NCI-H226 (cell line): ENCODE measurements around the gene TMEM108.

Experiments
- DNase-seq: peaks from one replicate; pipeline ENCODE4 v3.0.0-alpha.2; 2015

TMEM108 gene

DNA sequence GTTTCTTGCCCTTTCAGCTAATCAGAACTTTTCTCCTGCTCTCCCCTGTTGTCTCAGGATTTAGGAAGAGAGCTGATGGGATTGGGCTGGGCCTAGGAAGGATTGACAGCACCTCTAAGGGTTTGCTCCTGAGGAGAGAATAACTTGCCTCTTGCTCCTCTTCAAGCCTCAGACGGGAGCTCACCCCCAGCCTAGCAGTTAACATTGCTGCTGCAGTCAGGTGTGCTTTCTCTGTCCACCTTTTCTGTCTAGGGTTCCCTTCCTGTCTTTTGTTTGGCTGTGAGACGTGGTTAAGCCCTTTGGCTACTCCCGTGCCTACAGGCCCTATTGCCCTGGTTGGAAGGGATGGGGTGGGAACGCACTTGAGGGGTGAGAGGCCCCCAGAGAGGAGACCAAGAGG lies 20.1 kb downstream of the TMEM108 start:
- no peak for DNase-seq

DNA sequence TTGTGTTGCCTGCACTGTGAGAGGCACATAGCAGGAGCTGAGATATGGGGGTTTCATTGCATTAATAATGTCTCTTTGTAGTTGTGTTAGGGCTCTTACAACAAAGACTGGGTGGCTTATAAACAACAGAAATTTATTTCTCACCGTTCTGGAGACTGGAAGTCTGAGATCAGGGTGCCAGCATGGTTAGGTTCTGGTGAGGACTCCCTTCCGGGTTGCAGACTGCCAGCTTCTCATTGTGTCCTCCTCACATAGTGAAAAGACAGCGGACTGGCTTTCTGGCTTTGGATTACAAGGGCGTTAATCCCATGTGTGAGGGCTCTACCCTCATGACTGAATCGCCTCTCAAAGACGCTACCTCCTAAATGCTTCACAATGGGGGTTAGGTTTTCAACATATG lies 20.6 kb downstream of the TMEM108 start:
- no peak for DNase-seq

DNA sequence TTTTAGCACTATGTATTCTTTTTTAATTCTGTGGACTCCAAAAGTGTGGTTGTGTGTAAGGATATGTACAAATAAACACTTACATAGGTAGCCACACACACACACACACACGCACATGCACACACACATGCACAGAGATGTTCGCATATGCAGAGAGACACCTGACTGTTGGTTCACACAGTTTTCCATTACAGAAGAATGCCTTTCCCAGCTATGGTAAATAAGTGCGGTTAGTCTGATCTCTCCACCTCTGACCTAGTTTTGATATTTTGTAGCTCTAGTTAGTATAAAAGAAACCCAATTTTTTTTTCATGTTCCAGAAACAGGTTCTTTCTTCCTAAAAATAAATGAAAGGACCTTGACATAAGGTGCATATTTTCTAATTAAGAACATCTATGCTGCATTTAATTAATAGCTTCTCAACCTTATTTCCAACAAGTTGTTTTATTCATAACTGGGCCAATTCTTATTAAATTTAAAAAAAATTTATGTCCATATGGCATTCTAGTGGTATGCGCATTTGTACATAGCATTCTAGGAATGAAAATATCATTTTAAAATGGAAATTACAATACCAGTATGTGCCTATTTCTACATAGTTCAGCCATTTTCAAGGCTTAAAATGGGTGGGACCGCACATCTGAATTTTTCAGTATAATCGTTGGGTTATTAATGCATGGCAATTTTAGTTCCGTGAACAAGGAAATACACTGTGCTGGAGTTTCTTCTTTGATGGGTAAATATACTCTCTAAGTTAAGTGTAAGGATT lies 27.2 kb downstream of the TMEM108 start:
- no peak for DNase-seq

DNA sequence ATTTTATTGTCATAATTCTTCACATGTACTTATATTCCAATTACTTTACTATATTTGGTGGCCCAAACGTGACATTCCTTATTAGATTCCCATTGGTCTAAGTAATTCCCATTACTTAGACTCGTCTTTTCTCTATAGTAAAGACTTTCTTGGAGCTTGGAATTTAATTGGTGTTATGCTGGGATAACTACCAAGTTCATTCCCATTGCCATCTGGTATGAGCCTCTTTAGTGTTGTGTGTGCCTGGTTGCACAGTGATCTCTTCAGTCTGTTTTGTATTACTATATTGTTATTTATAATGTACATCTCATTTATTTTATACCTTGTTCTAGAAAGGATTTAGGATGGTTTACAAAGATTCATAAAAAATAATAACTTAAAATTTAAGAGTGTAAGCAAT lies 27.8 kb downstream of the TMEM108 start:
- DNase-seq, result no peak

DNA sequence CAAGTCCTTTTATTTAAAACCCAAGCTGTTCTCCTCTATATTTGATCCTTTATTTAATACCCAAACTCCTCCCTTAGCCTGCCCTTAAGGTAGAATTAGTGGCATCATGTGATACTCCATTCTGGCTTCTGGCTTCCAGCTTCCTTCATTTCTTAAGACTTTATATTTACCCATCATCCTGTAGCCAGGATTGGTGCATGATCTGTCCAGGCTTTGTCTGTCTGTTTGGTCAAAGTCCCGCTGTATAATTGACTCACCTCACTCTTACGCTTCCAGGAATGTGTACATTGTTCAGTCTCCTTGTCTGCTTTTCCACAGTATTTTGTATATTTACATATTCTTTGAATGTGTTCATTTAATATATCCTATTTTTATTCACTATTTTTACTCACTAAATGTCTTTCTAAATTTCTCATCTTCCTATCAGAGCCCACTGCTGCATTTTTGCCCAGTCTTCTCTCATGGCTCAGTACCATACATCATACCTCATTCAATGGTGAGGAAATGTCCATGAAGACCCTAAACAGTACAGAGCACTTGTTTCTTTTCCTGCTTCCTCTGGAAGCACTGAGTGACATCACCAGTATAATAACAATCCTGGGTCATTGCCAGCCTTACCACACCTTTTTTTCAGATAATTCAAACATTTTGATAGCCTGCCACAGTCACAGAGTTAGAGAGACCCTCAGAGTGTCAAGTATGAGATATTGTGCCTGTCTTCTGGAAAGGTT lies 31.5 kb downstream of the TMEM108 start:
- no peak for DNase-seq

DNA sequence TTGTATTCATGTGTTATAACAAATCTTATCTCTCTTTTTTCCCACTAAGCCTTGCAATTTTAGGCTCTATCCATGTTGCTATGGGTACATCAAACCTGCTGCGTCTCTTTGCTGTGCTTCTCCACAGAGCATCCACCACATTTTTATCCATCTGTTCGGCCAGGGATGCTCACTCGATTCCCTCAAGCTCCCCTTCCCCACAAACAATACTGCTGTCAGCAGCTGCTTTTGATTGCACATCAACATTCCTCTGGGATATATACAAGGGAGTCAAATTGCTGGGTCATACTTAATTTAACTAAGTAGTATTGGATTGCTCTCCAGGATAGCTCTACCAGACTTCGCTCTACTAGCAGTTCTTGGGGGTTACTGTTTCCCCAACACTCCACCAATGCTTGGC lies 36.8 kb downstream of the TMEM108 start:
- DNase-seq, result no peak

DNA sequence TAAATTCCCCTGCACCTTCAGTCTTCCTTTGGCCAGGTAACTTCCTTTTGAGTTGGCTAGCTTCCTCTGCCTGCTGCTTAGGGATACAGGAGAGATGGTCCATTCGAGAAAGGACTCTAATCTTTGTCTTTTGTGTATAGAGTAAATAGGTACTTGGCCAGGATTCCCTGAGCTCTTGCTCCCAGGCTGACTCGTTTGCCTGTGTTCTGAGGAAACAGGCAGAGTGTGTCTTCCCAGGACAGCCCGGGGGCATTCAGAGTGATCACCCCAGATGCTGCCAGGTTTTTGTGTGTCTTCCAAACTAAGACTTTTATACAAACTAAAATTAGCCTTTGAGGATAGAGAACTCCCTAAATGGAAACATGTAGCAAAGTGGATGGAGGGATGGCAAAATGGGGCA lies 39.5 kb downstream of the TMEM108 start:
- DNase-seq, result no peak

DNA sequence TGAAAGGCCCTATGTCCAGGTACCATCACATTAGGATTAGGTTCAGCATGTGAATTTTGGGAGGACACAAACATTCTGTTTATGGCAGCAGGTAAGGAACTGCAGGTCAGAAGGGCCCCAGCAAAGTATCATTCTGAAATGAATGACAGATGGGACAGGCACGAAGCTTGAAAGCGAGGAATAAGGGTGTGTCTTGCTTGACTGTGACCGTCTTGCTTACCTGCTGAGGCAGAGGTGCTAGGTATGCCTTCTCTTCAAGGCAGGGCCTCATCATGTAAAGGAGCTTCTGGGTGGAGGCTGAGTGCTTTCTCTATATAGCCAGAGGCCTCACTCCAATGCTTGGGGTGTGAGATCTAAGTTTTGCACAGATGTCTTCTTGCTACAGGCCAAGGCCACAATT lies 41.4 kb downstream of the TMEM108 start:
- DNase-seq, result no peak

DNA sequence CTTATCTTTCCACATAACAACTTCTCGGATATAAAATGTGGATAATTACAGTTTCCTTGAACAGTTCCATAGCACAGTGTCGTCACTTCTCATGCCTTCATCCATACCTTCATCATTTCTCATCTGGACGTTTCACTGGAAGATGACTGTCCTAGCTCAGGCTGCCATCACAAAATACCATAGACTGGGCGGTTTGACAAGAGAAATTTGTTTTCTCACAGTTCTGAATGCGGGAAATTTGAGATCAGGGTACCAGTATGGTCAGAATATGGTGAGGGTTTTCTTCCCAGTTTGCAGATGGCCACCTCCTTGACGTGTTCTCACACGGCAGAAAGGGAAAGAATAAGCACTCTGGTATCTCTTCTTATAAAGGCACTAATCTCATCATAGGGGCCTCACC lies 42.8 kb downstream of the TMEM108 start:
- no peak for DNase-seq

DNA sequence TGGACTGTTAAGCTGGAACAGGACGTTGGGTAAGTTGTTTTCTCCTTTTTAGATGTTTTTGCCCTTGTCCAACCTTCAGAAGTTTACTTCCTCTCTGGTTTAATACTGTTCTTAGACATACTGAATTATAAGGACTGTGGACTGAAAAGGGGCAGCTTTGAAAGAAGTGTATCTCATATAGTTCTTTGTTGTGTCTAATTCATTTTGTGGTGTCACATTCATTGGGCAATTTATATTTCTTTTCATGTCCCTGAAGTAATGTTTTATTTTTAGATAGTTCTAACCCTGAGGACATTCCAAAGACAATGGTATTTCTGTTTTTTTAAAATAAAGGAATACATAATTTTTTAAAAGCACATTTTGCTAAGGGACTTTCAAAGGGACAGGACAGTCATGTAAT lies 45.2 kb downstream of the TMEM108 start:
- DNase-seq, result no peak

DNA sequence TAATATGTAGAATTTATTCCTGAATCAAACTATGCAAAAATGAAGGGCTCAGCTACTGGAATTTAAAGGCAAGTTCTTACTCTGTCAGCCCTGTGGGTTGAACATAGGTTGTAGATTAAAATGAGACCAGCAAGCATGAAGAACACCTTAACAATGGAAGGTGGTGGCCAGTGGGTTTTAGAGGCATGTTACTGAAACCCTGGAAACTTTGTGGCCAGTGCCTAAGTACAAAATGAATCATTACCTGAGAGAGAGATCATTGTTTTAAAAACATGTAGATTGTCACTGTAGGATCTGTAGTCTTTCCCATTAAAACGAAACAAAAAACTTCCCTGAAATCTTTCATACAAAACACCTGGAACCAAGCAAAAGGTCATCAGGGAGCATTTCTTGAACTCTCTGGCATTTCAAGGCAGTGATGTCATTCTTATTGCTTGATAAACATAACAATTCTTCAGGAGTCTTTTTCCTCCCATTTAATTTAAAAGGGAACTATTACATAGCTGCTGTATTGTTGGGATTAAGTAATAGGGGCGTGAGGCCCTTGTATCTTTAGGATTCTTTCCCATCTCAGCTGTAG lies 51.8 kb downstream of the TMEM108 start:
- DNase-seq, result no peak

DNA sequence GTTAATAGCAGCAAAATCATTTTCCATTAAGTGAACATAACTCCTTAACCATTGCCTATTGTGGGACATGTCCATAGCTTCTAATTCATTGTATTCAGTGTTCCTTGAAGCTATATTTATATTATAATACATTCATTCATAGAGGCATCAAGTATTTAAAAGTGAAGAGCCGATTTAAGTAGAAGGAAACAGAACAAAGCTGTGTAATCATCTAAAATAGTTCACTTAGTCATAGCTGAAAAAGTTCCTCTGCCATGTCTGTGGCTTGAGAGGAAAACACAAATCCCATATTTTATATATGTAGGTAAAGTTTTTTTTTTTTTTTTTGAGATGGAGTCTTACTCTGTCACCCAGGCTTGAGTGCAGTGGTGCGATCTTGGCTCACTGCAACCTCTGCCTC lies 54.5 kb downstream of the TMEM108 start:
- no peak for DNase-seq

DNA sequence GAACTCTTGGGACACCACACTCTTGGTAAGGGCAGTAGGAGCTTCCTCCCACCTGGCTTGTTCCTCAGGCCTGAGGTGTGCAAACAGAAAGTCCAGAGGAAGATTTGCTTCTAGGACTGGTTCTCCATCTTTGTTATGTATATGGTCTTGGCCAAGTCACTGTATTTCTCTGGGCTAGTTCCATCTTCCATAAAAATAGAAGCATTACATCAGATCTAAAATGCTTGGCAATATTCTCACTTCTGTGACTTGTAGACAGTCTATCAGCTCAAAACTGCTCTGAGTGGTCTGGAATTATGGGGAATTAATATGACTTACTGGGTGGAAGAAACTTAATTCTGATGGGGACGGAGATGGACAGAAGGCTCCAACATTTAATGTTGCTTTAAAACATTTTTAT lies 55.2 kb downstream of the TMEM108 start:
- no peak for DNase-seq

DNA sequence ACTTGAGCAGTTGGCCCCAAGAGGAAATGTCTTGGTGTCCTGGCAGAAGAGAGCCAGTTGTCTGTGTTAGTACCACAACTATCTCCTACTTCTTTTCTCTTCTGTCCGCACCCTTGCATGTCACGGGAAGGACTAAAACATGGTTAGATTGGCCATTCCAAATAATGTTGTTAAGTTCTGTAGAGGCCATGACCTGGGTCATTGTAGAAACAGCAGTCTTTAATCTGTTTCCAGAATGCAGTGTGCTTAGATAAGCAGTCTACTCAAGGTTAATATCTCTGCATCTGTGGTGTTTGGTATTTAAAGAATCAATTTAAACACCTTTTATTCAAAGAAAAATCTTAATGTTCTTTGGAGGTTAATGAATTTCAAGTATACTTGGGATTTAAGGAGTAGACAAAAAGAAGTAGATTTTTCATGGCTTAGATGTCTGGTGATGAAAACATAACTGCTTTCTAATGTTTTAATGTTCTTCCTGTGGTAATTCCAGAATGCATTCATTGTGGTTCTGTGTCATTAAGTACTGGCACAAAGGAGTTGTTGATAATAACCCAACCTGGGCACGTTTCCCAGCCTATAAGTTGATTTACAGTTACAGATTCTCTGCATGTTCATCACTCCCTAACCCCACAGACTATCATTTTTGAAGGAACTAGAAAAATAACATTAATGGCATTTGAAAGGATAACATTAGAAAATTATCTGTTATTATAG lies 58.9 kb downstream of the TMEM108 start:
- DNase-seq, result peak; percentile 4

DNA sequence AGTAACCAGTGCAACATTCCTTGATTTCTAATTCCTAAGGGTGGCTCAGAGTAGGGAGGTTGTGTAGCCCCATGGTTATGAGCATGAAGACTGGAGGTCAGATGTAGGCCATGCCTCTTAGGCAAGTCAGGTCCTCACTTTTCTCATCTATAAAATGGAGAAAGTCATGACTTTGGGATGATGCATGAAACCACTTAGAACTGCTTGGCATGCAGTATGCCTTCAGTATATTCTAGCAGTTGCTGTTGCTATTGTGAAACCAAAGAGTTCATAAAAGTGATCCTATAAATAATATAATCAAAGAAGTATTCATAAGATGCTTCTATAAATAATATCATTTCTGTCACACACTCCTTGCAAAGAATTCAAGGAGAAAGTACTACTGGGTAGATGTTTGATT lies 65.5 kb downstream of the TMEM108 start:
- no peak for DNase-seq

DNA sequence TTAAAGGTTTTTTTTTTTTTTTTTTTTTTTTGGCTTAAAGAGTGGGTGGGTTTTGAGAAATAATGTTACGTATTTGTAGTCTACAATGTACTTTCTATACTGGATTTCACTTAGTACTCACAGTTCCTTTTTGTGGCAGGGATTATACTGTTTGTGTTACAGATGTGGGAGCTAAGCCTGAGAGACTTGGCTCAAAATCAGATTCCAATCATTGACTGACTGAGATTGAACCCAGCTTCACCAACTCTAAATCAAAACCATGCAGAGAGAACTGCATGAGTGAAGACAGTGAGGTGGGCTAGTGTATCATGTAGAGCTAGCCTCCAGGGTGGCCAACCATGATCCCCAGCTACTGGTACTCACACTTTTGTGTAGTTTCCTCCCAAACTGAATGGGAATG lies 68.0 kb downstream of the TMEM108 start:
- no peak for DNase-seq

DNA sequence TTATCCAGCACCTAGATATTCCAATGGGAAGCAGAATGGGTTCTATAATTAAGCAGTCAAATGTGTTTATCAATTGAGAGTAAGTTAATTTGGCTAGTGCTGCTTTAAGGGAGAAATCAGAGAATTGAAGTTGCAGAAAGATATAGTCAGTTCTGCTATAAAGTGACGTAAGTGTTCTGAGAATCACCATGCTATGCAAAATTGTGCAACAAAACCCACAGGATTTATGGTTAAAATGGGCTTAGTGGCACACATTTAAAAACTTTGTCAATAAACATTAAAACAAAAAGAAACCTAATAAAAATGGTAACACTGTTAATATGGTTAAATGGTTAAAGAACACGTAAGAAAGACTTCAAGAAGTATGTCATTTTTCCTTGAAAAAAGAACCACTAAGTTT lies 74.5 kb downstream of the TMEM108 start:
- DNase-seq, result no peak

DNA sequence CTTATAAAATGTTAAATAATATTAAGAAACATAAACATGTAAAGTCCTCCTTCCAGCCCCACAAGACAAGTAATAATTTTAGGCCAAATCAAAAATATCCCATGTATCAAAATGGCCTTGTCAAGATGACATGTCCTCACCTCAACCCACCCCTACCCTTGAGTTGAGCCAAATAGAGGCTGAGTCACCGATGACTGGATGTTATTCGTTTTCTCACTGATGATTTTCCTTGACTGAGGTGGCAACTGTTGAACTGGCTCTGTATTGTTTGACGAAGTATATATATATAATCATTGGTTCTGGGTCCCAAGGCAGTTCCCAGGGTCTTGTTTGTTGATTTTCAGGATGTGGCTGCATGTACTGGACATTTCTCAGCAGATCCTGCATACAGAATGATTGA lies 75.3 kb downstream of the TMEM108 start:
- no peak for DNase-seq

DNA sequence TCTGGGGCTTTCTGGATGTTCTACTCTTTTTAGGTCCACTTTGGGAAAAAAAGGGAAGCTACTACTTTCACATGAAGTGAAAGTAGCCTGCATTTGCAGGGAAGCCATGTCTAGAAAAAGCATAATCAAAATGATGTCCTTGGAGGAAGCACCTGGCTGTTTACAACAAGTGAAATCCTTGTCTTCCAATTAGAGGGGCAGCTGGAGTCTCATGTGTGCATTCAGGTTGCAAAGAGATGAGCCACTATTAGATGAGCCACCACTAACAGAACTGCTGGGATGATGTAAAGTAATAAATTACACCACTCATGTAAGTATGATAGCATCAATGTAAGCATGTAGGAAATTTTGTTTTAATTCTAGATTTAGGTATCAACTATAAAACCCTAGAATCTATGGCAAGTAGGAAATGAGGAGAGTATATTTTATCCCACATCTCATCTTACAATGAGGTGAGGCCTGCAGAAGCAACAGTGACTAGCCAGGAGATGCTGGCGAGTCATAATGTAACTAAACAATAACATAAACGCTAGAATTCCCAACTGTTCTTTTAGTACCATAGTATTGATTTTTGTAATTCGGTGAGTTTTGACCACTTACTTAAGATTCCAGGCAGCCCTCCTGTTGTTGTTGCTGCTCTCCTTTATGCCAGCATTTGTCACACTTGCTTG lies 75.9 kb downstream of the TMEM108 start:
- DNase-seq, result no peak

DNA sequence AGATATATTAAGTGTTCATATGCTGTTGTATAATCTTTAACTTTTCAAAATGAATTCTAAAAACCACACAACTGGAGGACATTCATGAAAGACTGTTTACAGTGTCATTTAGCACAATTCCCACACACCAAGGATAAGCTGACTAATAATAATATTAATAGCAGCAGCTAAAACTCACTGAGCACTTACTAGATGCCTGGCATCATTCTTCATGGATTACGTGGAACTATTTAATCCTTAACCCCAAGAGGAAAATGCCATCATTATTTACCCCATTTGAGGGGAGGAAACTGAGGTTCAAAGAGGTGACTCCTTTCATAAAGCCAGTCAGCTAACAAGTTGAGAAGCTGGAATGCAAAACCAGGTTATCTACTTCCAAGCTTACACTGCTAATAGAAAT lies 77.0 kb downstream of the TMEM108 start:
- DNase-seq, result no peak

DNA sequence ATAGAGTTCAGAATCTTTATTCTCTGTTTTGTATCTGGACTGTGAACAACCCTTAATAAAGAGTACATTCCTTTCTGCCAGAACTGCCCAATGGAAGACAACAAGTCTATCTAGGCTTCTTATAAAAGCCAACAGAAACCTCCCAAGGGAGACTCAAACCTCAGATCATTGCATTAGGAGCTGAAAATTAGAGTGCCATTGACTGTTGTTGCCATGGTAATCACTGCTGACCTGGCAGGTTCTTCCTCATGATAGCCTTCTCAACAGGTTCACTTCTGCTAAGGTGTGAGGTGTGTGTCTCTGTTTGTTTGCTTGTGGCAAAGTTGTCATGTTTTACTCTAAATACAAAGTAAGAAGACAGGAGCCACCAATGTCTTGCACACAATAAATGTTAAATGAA lies 79.2 kb downstream of the TMEM108 start:
- no peak for DNase-seq

DNA sequence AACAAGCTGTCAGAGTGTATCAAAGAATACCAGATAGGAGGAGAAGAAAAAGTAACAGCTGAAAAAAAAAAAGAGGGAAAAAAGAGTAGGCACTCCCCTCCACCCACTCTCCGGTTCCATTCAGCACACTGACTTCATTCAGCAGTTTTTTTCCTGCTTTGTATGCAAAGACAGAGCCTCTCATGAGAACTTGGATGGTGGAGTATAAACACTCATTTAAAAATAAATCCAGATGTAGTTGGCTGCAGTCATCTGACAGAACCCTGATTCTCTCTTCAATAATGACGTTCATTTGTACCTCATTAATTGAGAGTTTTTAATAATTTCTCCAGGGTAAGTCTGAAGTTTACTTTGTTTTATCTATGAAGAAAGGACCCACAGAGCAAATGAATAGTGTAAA lies 81.0 kb downstream of the TMEM108 start:
- DNase-seq, result no peak

DNA sequence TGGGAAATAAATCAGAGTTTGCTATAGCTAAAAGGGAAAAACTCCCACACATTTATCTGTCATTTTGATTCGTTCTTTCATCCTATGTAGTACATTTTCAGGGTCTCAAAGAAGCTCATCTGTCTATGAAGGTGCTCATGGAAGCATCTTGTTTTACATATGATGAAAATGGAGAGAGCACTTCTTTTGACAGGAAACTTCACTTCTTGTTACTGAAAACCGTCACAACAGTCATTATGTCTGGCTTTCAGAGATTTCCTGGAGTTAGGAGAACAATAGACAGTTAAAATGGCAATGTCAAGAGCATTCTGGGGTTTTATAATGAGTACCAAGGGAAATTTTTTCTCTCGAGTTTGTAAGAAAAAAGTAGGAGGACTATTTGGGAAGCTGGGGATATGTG lies 83.3 kb downstream of the TMEM108 start:
- DNase-seq, result no peak
